ENCODE results near the gene DLEC1. TPM values are rescaled to one million over a fixed set of nuclear protein-coding genes. Genes with fewer than 3 reads are reported as not detected.
A peak's percentile ranks its signal among the peaks of the same experiment; 100 is the strongest.
"Not testable (repeated sequence)": the region's sequence is repeated elsewhere in the genome, so short reads cannot be mapped to it uniquely, and the experiment has no call there.

Gene DLEC1
- total and polyA plus RNA-seq, 2 donors from 2014 or later: 0.52 to 3.3 TPM

DNA sequence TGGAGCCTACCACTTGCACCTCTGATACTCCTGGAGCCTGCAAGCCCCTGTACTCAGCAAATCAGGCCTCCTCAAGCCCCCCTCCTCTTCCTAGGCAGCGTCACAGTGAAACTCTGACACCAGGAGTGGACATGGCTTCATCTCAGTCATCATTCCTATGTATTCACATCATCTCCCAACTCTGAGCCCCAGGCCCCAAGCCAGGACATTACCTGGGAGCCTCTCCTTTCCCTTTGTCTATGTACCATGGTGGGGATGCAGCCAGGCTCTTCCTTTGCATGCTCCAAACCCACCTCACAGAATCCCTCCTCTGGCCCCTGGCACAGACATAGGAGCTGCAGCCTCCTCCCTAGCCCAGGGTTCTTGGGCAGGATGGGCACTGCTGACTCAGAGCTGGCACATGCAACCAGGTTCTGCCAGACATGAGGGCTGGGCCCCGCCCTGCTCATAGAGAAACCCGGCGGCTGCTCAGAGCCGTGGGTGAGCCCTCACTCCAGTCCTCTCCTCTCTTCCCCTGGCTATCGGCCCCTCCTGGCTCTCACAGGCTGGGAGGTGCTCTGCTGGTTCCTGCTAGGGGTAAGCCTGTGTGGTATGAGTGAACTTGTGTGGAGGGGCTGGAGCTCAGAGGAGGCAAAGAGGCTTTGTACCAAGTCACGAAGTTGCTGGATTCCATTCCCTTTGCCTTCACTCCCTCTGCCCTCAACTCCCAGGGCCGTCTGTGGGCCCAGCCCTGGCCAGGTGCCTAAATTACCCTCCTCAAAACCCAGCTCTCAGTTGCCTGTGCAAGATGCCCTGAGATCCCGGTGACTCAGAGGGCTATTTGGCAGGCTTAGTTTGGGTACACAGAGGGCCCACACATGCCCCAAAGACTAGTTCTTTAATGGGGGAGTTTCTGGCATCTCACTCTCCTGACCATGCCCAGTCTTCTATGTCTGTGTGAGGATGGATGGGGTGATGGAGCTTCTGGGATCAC is 7.7 kb upstream of the DLEC1 start:
- peak in 1 of 5 donors; percentile 92 for DNase-seq
- H3K36me3 ChIP-seq (ENCODE audit: control insufficient read depth in 2 of 3, insufficient read depth in 3 of 3, low read length in 3 of 3): no peaks in the 10 kb centered on the region
- no peaks in the 10 kb centered on the region for H3K9me3 ChIP-seq (ENCODE audit: control insufficient read depth in 2 of 3, insufficient read depth in 1 of 3, low read length in 3 of 3)
- FAIRE-seq: no peak
- intact Hi-C loops (cut with DNase I): no loop called here
- H3K4me1 ChIP-seq (ENCODE audit: control insufficient read depth in 2 of 3, insufficient read depth in 2 of 3, low read depth in 1 of 3, low read length in 3 of 3): peaks cover 0 to 9% (median 2%) of the 10 kb centered on the region in 3 donors
- no peaks in the 10 kb centered on the region for H3K27me3 ChIP-seq (ENCODE audit: control insufficient read depth, insufficient read depth, low read length)
- no peak overlapping the region for H3K4me3 ChIP-seq (ENCODE audit: low read length in 3 of 3)
- H3K27ac ChIP-seq (ENCODE audit: low read depth in 2 of 2, low read length in 2 of 2): no peak overlapping the region
- peak overlapping the region in 1 of 3 donors; percentile 51 for H3K9ac ChIP-seq (ENCODE audit: low read length in 3 of 3)
- TF ChIP-seq, protein P1, sequence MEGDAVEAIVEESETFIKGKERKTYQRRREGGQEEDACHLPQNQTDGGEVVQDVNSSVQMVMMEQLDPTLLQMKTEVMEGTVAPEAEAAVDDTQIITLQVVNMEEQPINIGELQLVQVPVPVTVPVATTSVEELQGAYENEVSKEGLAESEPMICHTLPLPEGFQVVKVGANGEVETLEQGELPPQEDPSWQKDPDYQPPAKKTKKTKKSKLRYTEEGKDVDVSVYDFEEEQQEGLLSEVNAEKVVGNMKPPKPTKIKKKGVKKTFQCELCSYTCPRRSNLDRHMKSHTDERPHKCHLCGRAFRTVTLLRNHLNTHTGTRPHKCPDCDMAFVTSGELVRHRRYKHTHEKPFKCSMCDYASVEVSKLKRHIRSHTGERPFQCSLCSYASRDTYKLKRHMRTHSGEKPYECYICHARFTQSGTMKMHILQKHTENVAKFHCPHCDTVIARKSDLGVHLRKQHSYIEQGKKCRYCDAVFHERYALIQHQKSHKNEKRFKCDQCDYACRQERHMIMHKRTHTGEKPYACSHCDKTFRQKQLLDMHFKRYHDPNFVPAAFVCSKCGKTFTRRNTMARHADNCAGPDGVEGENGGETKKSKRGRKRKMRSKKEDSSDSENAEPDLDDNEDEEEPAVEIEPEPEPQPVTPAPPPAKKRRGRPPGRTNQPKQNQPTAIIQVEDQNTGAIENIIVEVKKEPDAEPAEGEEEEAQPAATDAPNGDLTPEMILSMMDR (IDR thresholded peaks at IDR 0.05; ENCODE audit: borderline replicate concordance, extremely low read depth, insufficient read depth): no peak

DNA sequence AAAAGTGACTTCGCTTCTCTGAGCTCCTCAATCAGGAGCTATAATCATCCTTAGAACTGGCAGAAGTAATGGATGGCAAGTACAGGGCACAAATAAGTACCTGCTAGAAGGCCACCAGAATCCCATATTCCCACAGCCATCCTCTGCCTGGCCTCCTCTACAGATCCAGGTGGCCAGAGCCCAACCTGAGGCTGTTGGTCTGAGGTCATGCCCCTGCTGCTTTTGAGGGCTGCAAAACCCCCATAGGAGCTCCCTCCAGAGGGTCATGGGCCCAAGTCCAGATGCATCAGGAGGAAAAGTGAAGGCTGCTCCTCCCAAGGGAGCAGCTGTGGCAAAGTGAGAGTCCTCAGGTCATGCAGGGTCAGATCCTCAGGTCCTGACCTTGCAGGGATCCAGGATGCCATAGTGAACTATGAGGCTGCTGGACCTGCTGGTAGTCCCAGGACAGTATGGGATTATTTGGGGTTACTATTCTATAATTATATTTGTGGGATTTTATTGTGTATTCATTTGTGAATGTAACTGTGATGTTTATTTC is 6.6 kb upstream of the DLEC1 start:
- no peaks in the 10 kb centered on the region for H3K9me3 ChIP-seq (ENCODE audit: control insufficient read depth in 2 of 3, insufficient read depth in 1 of 3, low read length in 3 of 3)
- DNase-seq: no peak
- no peak for FAIRE-seq
- TF ChIP-seq, protein P1 (IDR thresholded peaks at IDR 0.05; ENCODE audit: borderline replicate concordance, extremely low read depth, insufficient read depth): no peak
- H3K27me3 ChIP-seq (ENCODE audit: control insufficient read depth, insufficient read depth, low read length): no peaks in the 10 kb centered on the region
- H3K36me3 ChIP-seq (ENCODE audit: control insufficient read depth in 2 of 3, insufficient read depth in 3 of 3, low read length in 3 of 3): no peaks in the 10 kb centered on the region
- no peak overlapping the region for H3K27ac ChIP-seq (ENCODE audit: low read depth in 2 of 2, low read length in 2 of 2)
- no peak overlapping the region for H3K4me3 ChIP-seq (ENCODE audit: low read length in 3 of 3)
- intact Hi-C loops (cut with DNase I): no loop called here
- H3K9ac ChIP-seq (ENCODE audit: low read length in 3 of 3): no peak overlapping the region
- peaks cover 0 to 9% (median 2%) of the 10 kb centered on the region in 3 donors for H3K4me1 ChIP-seq (ENCODE audit: control insufficient read depth in 2 of 3, insufficient read depth in 2 of 3, low read depth in 1 of 3, low read length in 3 of 3)

DNA sequence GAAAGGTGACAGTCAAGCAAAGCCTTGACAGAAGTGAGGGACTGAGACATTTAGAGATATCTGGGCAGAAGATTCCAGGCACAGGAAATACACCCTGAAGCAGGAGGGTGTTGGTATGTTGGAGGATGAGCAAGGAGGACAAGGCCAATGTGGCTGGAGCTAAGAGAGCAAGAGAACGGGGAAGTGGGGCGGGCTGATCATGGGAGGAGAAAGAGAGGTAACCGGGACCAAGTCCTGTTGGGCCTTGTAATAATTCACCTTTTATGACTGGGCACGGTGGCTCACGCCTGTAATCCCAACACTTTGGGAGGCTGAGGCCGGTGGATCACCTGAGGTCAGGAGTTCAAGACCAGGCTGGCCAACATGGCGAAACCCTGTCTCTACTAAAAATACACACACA is 5.4 kb upstream of the DLEC1 start:
- H3K9me3 ChIP-seq (ENCODE audit: control insufficient read depth in 2 of 3, insufficient read depth in 1 of 3, low read length in 3 of 3); H3K9ac ChIP-seq (ENCODE audit: low read length in 3 of 3); DNase-seq; H3K27ac ChIP-seq (ENCODE audit: low read depth in 2 of 2, low read length in 2 of 2); FAIRE-seq; H3K36me3 ChIP-seq (ENCODE audit: control insufficient read depth in 2 of 3, insufficient read depth in 3 of 3, low read length in 3 of 3); H3K27me3 ChIP-seq (ENCODE audit: control insufficient read depth, insufficient read depth, low read length); H3K4me3 ChIP-seq (ENCODE audit: low read length in 3 of 3); intact Hi-C loops (cut with DNase I); H3K4me1 ChIP-seq (ENCODE audit: control insufficient read depth in 2 of 3, insufficient read depth in 2 of 3, low read depth in 1 of 3, low read length in 3 of 3): not testable (repeated sequence)

DNA sequence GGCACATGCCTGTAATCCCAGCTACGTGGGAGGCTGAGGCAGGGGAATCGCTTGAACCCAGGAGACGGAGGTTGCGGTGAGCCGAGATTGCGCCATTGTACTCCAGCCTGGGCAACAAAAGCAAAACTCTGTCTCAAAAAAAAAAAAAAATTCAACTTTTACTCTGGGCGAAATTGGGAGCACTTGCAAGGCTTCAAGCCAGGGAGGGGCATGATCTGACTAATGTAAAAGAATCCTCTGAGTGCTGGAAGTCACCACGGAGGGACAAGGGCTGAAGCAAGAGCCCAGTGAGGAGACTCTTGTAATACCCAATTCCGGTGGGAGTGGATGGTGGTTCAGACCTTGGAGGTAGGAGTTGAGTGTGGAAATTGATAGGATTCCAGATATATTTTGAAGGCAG is 4.7 kb upstream of the DLEC1 start:
- H3K27me3 ChIP-seq (ENCODE audit: control insufficient read depth, insufficient read depth, low read length); DNase-seq; intact Hi-C loops (cut with DNase I); H3K4me1 ChIP-seq (ENCODE audit: control insufficient read depth in 2 of 3, insufficient read depth in 2 of 3, low read depth in 1 of 3, low read length in 3 of 3); H3K27ac ChIP-seq (ENCODE audit: low read depth in 2 of 2, low read length in 2 of 2); H3K9ac ChIP-seq (ENCODE audit: low read length in 3 of 3); H3K36me3 ChIP-seq (ENCODE audit: control insufficient read depth in 2 of 3, insufficient read depth in 3 of 3, low read length in 3 of 3); H3K9me3 ChIP-seq (ENCODE audit: control insufficient read depth in 2 of 3, insufficient read depth in 1 of 3, low read length in 3 of 3); H3K4me3 ChIP-seq (ENCODE audit: low read length in 3 of 3); FAIRE-seq: not testable (repeated sequence)

Measured in kidney (tissue), 14 donors.